Esophagus squamous epithelium (tissue), 5 donors: Measurements from ENCODE around the gene SRP68. TPM values are rescaled to one million over a fixed set of nuclear protein-coding genes. Genes with fewer than 3 reads are reported as not detected.

Experiments used
- DNase-seq: peaks from one replicate; lab custom pipeline; 2025; lab: John Stamatoyannopoulos, UW
- H3K27ac ChIP-seq, 4 donors: fragments of 200-600 bp; sonication (generic); one replicate each; pipeline ENCODE4 v1.5.1; 2016 to 2019; ENCODE audit warnings: mild to moderate bottlenecking in 1 of 4
- H3K27me3 ChIP-seq, 4 donors: fragments of 200-600 bp; sonication (generic); 1 replicate in 3 of 4; 2 replicates in 1 of 4; pipeline versions ENCODE4 v1.5.1 to v1.6.0; 2017 to 2021; ENCODE audit warnings: antibody characterized with exemption in 1 of 4
- H3K36me3 ChIP-seq, 3 donors: fragments of 200-600 bp; sonication (generic); one replicate each; pipeline ENCODE4 v1.5.1; 2016 to 2019
- H3K4me1 ChIP-seq, 3 donors: fragments of 200-600 bp; sonication (generic); one replicate each; pipeline ENCODE4 v1.5.1; 2017 to 2019
- H3K4me3 ChIP-seq, 4 donors: fragments of 200-600 bp; sonication (generic); 1 replicate in 3 of 4; 2 replicates in 1 of 4; pipeline ENCODE4 v1.5.1; 2016 to 2019; ENCODE audit warnings: mild to moderate bottlenecking in 2 of 4, moderate library complexity in 1 of 4
- H3K9me3 ChIP-seq, 3 donors: fragments of 200-600 bp; sonication (generic); one replicate each; pipeline ENCODE4 v1.5.1; 2016 to 2019
- CTCF ChIP-seq, 6 experiments: fragments of 450-650 bp in 4 of 6; fragments of 200-600 bp in 2 of 6; sonication (generic) in 2 of 6; IDR thresholded peaks; one replicate each; pipeline ENCODE4 v1.5.1; 2016 to 2019; ENCODE audit warnings: antibody characterized with exemption in 6 of 6, mild to moderate bottlenecking in 4 of 6, moderate library complexity in 4 of 6
- POLR2A ChIP-seq, 4 donors: fragments of 450-650 bp; IDR thresholded peaks; one replicate each; pipeline ENCODE4 v1.6.1; 2017; ENCODE audit warnings: antibody characterized with exemption in 4 of 4, mild to moderate bottlenecking in 4 of 4, moderate library complexity in 3 of 4
- WGBS, 2 donors: methylation state at CpG; one replicate each; pipeline ENCODE4 v1.1.5; 2018; 5-methylcytosine and 5-hydroxymethylcytosine counted together
- intact Hi-C: fragments of 100-400 bp; cut with DNase I; formaldehyde crosslinking; loops from one replicate; pipeline ENCODE4 v1.15.0; 2022
- total RNA-seq, 4 donors: library from RNA; depleted of rRNA; stranded (reverse); fragments of >200 nt; gene quantifications; one replicate each; pipeline ENCODE4 v1.1.0, GENCODE V29; 2016
- donor health status: DM: yes; HTN: yes; CAD: no.

SRP68 gene
- total RNA-seq, 4 donors from 2014 or later, result 40.6 to 78.0 (median 52.7) TPM

GRCh38 chr17:76115138-76115754, 42.9 kb upstream of the SRP68 start:
- intact Hi-C loops, result no loop called here
- no peak for DNase-seq

GRCh38 chr17:76111956-76112355, 39.6 kb upstream of the SRP68 start:
- H3K27me3 ChIP-seq, result no peaks in the 10 kb centered on the region
- intact Hi-C loops, result no loop called here
- H3K4me1 ChIP-seq, result peaks cover 0 to 2% (median 0%) of the 10 kb centered on the region in 3 donors
- 77 to 85% methylated on average over 2 of the region's 2 CpGs for WGBS, 2 donors
- H3K9me3 ChIP-seq, result no peaks in the 10 kb centered on the region
- no peak for TF ChIP-seq CTCF (IDR thresholded peaks at IDR 0.05)
- no peak for TF ChIP-seq POLR2A (IDR thresholded peaks at IDR 0.05)
- no peaks in the 10 kb centered on the region for H3K36me3 ChIP-seq
- no peak overlapping the region for H3K4me3 ChIP-seq
- no peak overlapping the region for H3K27ac ChIP-seq
- no peak for DNase-seq

More at GRCh38 chr17:76115138-76115754, 42.9 kb upstream of the SRP68 start:
- Histone ChIP-seq H3K9me3 (no peaks in the 10 kb centered on the region), H3K27ac (no peak overlapping the region), H3K4me1 (no peaks in the 10 kb centered on the region), H3K36me3 (no peaks in the 10 kb centered on the region), H3K4me3 (no peak overlapping the region), H3K27me3 (no peaks in the 10 kb centered on the region)
- TF ChIP-seq CTCF (IDR thresholded peaks at IDR 0.05), result no peak
- TF ChIP-seq POLR2A (IDR thresholded peaks at IDR 0.05), result no peak
- 89 to 92% methylated on average over 4 to 7 of the region's 7 CpGs for WGBS, 2 donors

- DNase-seq, result no peak
- Histone ChIP-seq H3K4me3 (no peak overlapping the region), H3K4me1 (peaks cover 10 to 34% (median 10%) of the 10 kb centered on the region in 3 donors), H3K27me3 (no peaks in the 10 kb centered on the region), H3K9me3 (no peaks in the 10 kb centered on the region), H3K27ac (no peak overlapping the region), H3K36me3 (no peaks in the 10 kb centered on the region)
- intact Hi-C loops, result no loop called here
- TF ChIP-seq CTCF (IDR thresholded peaks at IDR 0.05) (peak in 2 of 6 experiments; percentile 6 to 20), POLR2A (IDR thresholded peaks at IDR 0.05) (no peak)
- 69 to 75% methylated on average over 6 of the region's 6 CpGs for WGBS, 2 donors
Observed at GRCh38 chr17:76107509-76107908, 35.2 kb upstream of the SRP68 start.

GRCh38 chr17:76106703-76107102, 34.4 kb upstream of the SRP68 start:
- H3K27me3 ChIP-seq, result no peaks in the 10 kb centered on the region
- no peaks in the 10 kb centered on the region for H3K9me3 ChIP-seq
- DNase-seq, result no peak
- TF ChIP-seq POLR2A (IDR thresholded peaks at IDR 0.05), result no peak
- H3K4me1 ChIP-seq, result peaks cover 12 to 42% (median 15%) of the 10 kb centered on the region in 3 donors
- no peak overlapping the region for H3K27ac ChIP-seq
- 42 to 59% methylated on average over 3 of the region's 3 CpGs for WGBS, 2 donors
- peaks cover under 1 to 2% (median 1%) of the 10 kb centered on the region in 3 donors for H3K36me3 ChIP-seq
- H3K4me3 ChIP-seq, result no peak overlapping the region
- intact Hi-C loops, result no loop called here

GRCh38 chr17:76104896-76105231, 32.5 kb upstream of the SRP68 start:
- intact Hi-C loops, result no loop called here
- H3K4me3 ChIP-seq, result no peak overlapping the region
- peaks cover 12 to 46% (median 15%) of the 10 kb centered on the region in 3 donors for H3K4me1 ChIP-seq
- WGBS, 2 donors, result 64 to 67% methylated on average over 3 to 5 of the region's 5 CpGs
- TF ChIP-seq CTCF (IDR thresholded peaks at IDR 0.05) (no peak), POLR2A (IDR thresholded peaks at IDR 0.05) (no peak)
- H3K27ac ChIP-seq, result no peak overlapping the region
- no peaks in the 10 kb centered on the region for H3K9me3 ChIP-seq
- no peaks in the 10 kb centered on the region for H3K27me3 ChIP-seq
- no peak for DNase-seq
- peaks cover 10 to 20% (median 13%) of the 10 kb centered on the region in 3 donors for H3K36me3 ChIP-seq
